Liver (tissue), 9 donors: ENCODE measurements around the gene DDX41. TPM values are rescaled to one million over a fixed set of nuclear protein-coding genes. Genes with fewer than 3 reads are reported as not detected.
A peak's percentile ranks its signal among the peaks of the same experiment; 100 is the strongest.

Experiments used
- DNase-seq: peaks from one replicate; pipeline ENCODE4 v3.0.0-alpha.2; 2017; ENCODE audit warnings: low spot score
- H3K27ac ChIP-seq, 2 donors: one replicate each; pipeline ENCODE4 v1.7.0; 2013; ENCODE audit warnings: inconsistent platforms in 2 of 2, low read length in 2 of 2, control low read depth in 1 of 2, low read depth in 1 of 2, mild to moderate bottlenecking in 1 of 2
- H3K27me3 ChIP-seq, 4 donors: one replicate each; pipeline versions ENCODE4 v1.6.1 to v1.7.0; 2013; ENCODE audit warnings: low read length in 3 of 4, inconsistent platforms in 1 of 4, mild to moderate bottlenecking in 1 of 4, moderate library complexity in 1 of 4; ENCODE audit not compliant: control insufficient read depth in 4 of 4, insufficient read depth in 4 of 4
- H3K36me3 ChIP-seq, 4 donors: one replicate each; pipeline versions ENCODE4 v1.6.1 to v1.7.0; 2013; ENCODE audit warnings: low read length in 3 of 4, mild to moderate bottlenecking in 3 of 4, low read depth in 1 of 4, moderate library complexity in 1 of 4; ENCODE audit not compliant: control insufficient read depth in 4 of 4, insufficient read depth in 3 of 4
- H3K4me1 ChIP-seq, 4 donors: one replicate each; pipeline versions ENCODE4 v1.6.1 to v1.7.0; 2013; ENCODE audit warnings: low read length in 3 of 4, mild to moderate bottlenecking in 3 of 4, moderate library complexity in 1 of 4; ENCODE audit not compliant: control insufficient read depth in 4 of 4, insufficient read depth in 4 of 4
- H3K4me3 ChIP-seq, 3 donors: one replicate each; pipeline versions ENCODE4 v1.6.1 to v1.7.0; 2013; ENCODE audit warnings: low read length in 3 of 3, control low read depth in 1 of 3, low read depth in 1 of 3, mild to moderate bottlenecking in 1 of 3
- H3K9ac ChIP-seq, 2 donors: one replicate each; pipeline ENCODE4 v1.7.0; 2013; ENCODE audit warnings: low read length in 2 of 2, mild to moderate bottlenecking in 2 of 2, moderate library complexity in 2 of 2, control low read depth in 1 of 2, low read depth in 1 of 2
- H3K9me3 ChIP-seq, 4 donors: one replicate each; pipeline versions ENCODE4 v1.6.1 to v1.7.0; 2013; ENCODE audit warnings: low read length in 3 of 4; ENCODE audit not compliant: control insufficient read depth in 4 of 4
- ATF3 ChIP-seq: IDR thresholded peaks from 2 replicates; pipeline ENCODE4 v1.6.1; 2016; ENCODE audit warnings: antibody characterized with exemption
- CTCF ChIP-seq: fragments of 150-350 bp; IDR thresholded peaks from 2 replicates; pipeline ENCODE4 v1.5.1; 2017; ENCODE audit warnings: improper control_type of control experiment, low read depth, low read length; ENCODE audit not compliant: missing input control
- EGR1 ChIP-seq, 2 donors: IDR thresholded peaks; 2 replicates each; pipeline ENCODE4 v1.6.1; 2016 to 2018; ENCODE audit warnings: antibody characterized with exemption in 2 of 2, low read depth in 2 of 2
- FOXA1 ChIP-seq: IDR thresholded peaks from 2 replicates; pipeline ENCODE4 v1.6.1; 2016; ENCODE audit warnings: antibody characterized with exemption
- FOXA2 ChIP-seq: IDR thresholded peaks from 2 replicates; pipeline ENCODE4 v1.6.1; 2016; ENCODE audit warnings: antibody characterized with exemption
- GABPA ChIP-seq, 2 donors: IDR thresholded peaks in 1 of 2; conservative IDR thresholded peaks in 1 of 2; 2 replicates each; pipeline ENCODE4 v1.6.1; 2016; ENCODE audit warnings: antibody characterized with exemption in 2 of 2, mild to moderate bottlenecking in 1 of 2, moderate library complexity in 1 of 2
- HNF4A ChIP-seq, 2 donors: conservative IDR thresholded peaks; 2 replicates each; pipeline ENCODE4 v1.6.1; 2016; ENCODE audit warnings: antibody characterized with exemption in 2 of 2, mild to moderate bottlenecking in 2 of 2
- HNF4G ChIP-seq: IDR thresholded peaks from 2 replicates; pipeline ENCODE4 v1.6.1; 2016; ENCODE audit warnings: antibody characterized with exemption
- JUND ChIP-seq, 2 donors: IDR thresholded peaks; 2 replicates each; pipeline ENCODE4 v1.6.1; 2016; ENCODE audit warnings: antibody characterized with exemption in 2 of 2
- MAX ChIP-seq: IDR thresholded peaks from 2 replicates; pipeline ENCODE4 v1.6.1; 2016; ENCODE audit warnings: antibody characterized with exemption
- NR2F2 ChIP-seq: IDR thresholded peaks from 2 replicates; pipeline ENCODE4 v1.6.1; 2016; ENCODE audit warnings: antibody characterized with exemption
- RAD21 ChIP-seq, 2 donors: IDR thresholded peaks; 2 replicates each; pipeline ENCODE4 v1.6.1; 2016; ENCODE audit warnings: antibody characterized with exemption in 2 of 2, mild to moderate bottlenecking in 2 of 2
- REST ChIP-seq: IDR thresholded peaks from 2 replicates; pipeline ENCODE4 v1.6.1; 2016; ENCODE audit warnings: antibody characterized with exemption, mild to moderate bottlenecking
- RXRA ChIP-seq, 2 donors: IDR thresholded peaks; 2 replicates each; pipeline ENCODE4 v1.6.1; 2017 to 2018; ENCODE audit warnings: antibody characterized with exemption in 2 of 2, mild to moderate bottlenecking in 1 of 2
- SP1 ChIP-seq: IDR thresholded peaks from 2 replicates; pipeline ENCODE4 v1.6.1; 2018; ENCODE audit warnings: antibody characterized with exemption, mild to moderate bottlenecking
- TAF1 ChIP-seq: conservative IDR thresholded peaks from 2 replicates; pipeline ENCODE4 v1.6.1; 2016; ENCODE audit warnings: antibody characterized with exemption, mild to moderate bottlenecking
- YY1 ChIP-seq: IDR thresholded peaks from 2 replicates; pipeline ENCODE4 v1.6.1; 2016; ENCODE audit warnings: antibody characterized with exemption, mild to moderate bottlenecking
- ZBTB33 ChIP-seq: IDR thresholded peaks from 2 replicates; pipeline ENCODE4 v1.6.1; 2016; ENCODE audit warnings: antibody characterized with exemption
- WGBS: extraction: QIAGEN DNeasy Blood & Tissue Kit; methylation state at CpG from one replicate; pipeline ENCODE4 v1.1.7; 2013; 5-methylcytosine and 5-hydroxymethylcytosine counted together
- polyA plus RNA-seq, 2 donors: library from polyadenylated mRNA; stranded (reverse) in 1 of 2; unstranded in 1 of 2; fragments of 200-250 nt in 1 of 2; fragments of >200 nt in 1 of 2; fragmentation: Nextera tagmentation in 1 of 2; extraction: Ambion mirVana in 1 of 2; gene quantifications; one replicate each; pipeline versions ENCODE4 v1.2.1 to v1.2.3, GENCODE V29; 2013 to 2015
- total RNA-seq, 2 donors: library from RNA; depleted of rRNA; stranded (reverse); fragments of >200 nt; gene quantifications; one replicate each; pipeline ENCODE4 v1.2.3, GENCODE V29; 2014
- donor health status: healthy.
- donor health status: healthy.
- donor health status: healthy.
- donor health status: healthy.
- donor health status: healthy.

DDX41 gene
- total and polyA plus RNA-seq, 4 donors, result 20.4 to 58.5 (median 45.6) TPM

GRCh38 chr5:177555228-177555627, 38.5 kb upstream of the DDX41 start:
- DNase-seq, result no peak
- no peak overlapping the region for H3K27ac ChIP-seq
- TF ChIP-seq RAD21 (IDR thresholded peaks at IDR 0.05) (no peak), RXRA (IDR thresholded peaks at IDR 0.05) (no peak), TAF1 (no peak), SP1 (no peak), FOXA2 (no peak), MAX (no peak), EGR1 (IDR thresholded peaks at IDR 0.05; ENCODE audit: low read depth in 2 of 2) (no peak), NR2F2 (no peak), YY1 (no peak), REST (no peak), ATF3 (no peak), FOXA1 (no peak), ZBTB33 (no peak), JUND (IDR thresholded peaks at IDR 0.05) (no peak), HNF4G (no peak), HNF4A (conservative IDR thresholded peaks at IDR 0.05) (no peak)
- H3K9me3 ChIP-seq, result no peaks in the 10 kb centered on the region
- peak overlapping the region in 1 of 3 donors; percentile 98 for H3K4me3 ChIP-seq
- WGBS, result 97% methylated on average over 2 of the region's 2 CpGs
- no peak overlapping the region for H3K9ac ChIP-seq
- H3K4me1 ChIP-seq, result peaks cover 9 to 21% (median 18%) of the 10 kb centered on the region in 4 donors
- H3K27me3 ChIP-seq, result no peaks in the 10 kb centered on the region
- H3K36me3 ChIP-seq, result peaks cover 0 to 4% (median under 1%) of the 10 kb centered on the region in 4 donors

- WGBS, result 9% methylated on average over 49 of the region's 49 CpGs
- peak; percentile 98 for DNase-seq
- no peaks in the 10 kb centered on the region for H3K27me3 ChIP-seq
- TF ChIP-seq GABPA (IDR thresholded peaks at IDR 0.05 in 1 of 2, conservative IDR thresholded peaks at IDR 0.05 in 1 of 2), result no peak
- no peak for TF ChIP-seq REST
- TF ChIP-seq SP1, result peak; percentile 38
- no peak for TF ChIP-seq JUND (IDR thresholded peaks at IDR 0.05)
- no peak for TF ChIP-seq ZBTB33
- peak; percentile 33 to 61 for TF ChIP-seq RXRA (IDR thresholded peaks at IDR 0.05)
- TF ChIP-seq HNF4A (conservative IDR thresholded peaks at IDR 0.05), result no peak
- TF ChIP-seq RAD21 (IDR thresholded peaks at IDR 0.05), result peak in 1 of 2 donors; percentile 54
- TF ChIP-seq YY1, result peak; percentile 99
- peak; percentile 27 for TF ChIP-seq CTCF
- peak; percentile 88 for TF ChIP-seq NR2F2
- peaks cover 9 to 21% (median 18%) of the 10 kb centered on the region in 4 donors for H3K4me1 ChIP-seq
- H3K9me3 ChIP-seq, result no peaks in the 10 kb centered on the region
- peak within 1 kb of the TSS; percentile 70 to 77 for H3K27ac ChIP-seq
- peak within 1 kb of the TSS; percentile 84 to 98 (median 92) for H3K4me3 ChIP-seq
- H3K9ac ChIP-seq, result peak within 1 kb of the TSS; percentile 28 to 54
- peaks cover 0 to 4% (median 1%) of the 10 kb centered on the region in 4 donors for H3K36me3 ChIP-seq
Measured at GRCh38 chr5:177554474-177555111, 37.8 kb upstream of the DDX41 start, which contains the start of gene FAM193B. FAM193B (minus strand) TSS chr5:177554563; CDS start chr5:177554458, 105 bp downstream.
